Femur (tissue), 1 donor: ENCODE results near the gene KCNN1.
A peak's percentile ranks its signal among the peaks of the same experiment; 100 is the strongest.
"Not testable (repeated sequence)": the region's sequence is repeated elsewhere in the genome, so short reads cannot be mapped to it uniquely, and the experiment has no call there.

ENCODE experiments used
- DNase-seq: peaks from one replicate; pipeline ENCODE4 v3.0.0-alpha.2; 2017

Gene KCNN1

GRCh38 chr19:18001777-18002345 is 35.0 kb downstream of the KCNN1 start:
- DNase-seq, result no peak

- DNase-seq, result no peak
Measured at GRCh38 chr19:18002347-18002850, 35.5 kb downstream of the KCNN1 start.

- DNase-seq, result not testable (repeated sequence)
Measured at GRCh38 chr19:18005750-18006149, 38.8 kb downstream of the KCNN1 start.

DNA sequence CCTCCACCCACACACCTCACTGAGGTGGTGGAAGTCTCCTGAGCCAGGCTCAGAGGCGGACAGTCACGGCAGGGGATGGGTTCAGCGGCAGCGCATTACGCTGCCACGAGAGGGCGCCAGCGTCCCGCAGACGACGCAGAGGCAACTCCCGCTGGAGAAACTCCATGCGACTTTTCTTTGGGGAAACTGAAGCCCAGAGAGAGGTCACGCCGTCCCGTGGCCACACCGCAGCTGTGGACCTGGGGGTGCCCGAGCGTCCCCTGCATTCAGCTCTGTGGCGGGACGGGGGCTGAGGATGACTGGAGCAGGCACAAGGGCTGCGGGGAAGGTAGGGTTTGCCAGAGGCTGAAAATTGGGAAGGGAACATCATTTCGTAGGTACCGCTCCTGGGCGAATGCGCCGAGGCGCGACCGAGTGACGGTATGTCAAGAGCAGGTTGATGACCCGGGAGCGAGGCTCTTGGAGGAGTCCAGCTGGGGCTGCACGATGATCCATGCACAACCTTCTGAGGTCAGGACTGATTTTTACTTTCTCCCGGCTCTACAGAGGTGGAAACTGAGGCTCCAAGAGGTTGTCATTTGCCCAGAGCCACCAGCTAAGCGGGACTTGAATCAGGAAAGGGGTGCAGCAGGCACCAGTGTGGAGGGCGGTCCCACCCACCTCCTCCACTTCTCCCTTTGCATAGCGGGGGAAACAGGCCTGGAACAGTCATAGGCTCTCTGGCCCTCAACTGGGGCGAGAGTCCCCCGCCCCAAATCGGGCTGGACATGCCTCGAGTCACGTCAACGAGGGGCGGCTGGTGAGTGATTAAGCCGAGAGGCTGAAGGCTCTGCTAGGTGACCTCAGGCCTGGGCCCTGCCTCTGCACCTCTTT is 40.4 kb downstream of the KCNN1 start:
- DNase-seq, result peak; percentile 86

- DNase-seq, result peak; percentile 95
Measured at GRCh38 chr19:18007917-18008673, 41.2 kb downstream of the KCNN1 start, which contains the start of gene ARRDC2. TSS of gene ARRDC2 (plus strand) at chr19:18008170. CDS start at chr19:18008311, 141 bp downstream.

- no peak for DNase-seq
Measured at GRCh38 chr19:18008814-18009213, 41.9 kb downstream of the KCNN1 start.

DNA sequence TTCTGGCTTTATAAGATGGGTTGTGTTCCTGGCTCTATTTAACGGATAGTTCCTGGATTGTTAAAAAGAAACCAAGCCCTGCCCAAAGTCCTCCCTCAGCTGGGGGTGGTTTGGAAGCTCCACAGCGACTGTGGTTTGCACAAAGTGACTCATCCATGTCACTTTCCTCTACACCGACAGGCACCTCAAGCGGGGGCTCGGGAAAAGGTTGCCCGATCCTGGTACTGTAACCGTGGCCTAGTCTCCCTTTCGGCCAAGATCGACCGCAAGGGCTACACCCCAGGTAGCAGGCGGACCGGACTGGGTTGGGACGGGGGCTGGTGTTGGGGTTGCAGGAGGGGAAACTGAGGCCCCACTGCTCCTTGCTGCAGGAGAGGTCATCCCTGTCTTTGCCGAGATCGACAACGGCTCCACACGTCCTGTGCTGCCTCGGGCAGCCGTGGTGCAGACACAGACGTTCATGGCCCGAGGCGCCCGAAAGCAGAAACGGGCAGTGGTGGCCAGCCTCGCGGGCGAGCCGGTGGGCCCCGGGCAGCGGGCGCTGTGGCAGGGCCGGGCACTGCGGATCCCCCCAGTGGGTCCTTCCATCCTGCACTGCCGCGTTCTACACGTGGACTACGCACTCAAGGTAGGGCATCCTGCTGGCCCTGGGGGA is 42.6 kb downstream of the KCNN1 start:
- DNase-seq, result no peak

DNA sequence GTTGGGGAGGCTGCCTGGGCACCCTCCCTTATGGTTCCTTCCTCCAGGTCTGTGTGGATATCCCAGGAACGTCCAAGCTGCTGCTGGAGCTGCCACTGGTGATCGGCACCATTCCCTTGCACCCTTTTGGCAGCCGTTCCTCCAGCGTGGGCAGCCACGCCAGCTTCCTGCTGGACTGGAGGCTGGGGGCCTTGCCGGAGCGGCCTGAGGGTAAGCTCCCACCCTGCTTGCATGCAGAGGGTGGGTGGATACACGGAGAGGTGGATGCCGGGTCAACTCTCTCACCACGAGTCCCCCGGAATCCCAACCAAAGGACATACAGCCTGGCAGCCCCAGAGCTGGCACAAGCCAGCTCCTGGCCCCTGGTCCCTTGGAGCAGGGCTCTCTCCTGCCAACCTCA is 43.2 kb downstream of the KCNN1 start:
- no peak for DNase-seq

- no peak for DNase-seq
Measured at GRCh38 chr19:18013210-18014111, 46.6 kb downstream of the KCNN1 start.

- DNase-seq, result no peak
Measured at GRCh38 chr19:18014197-18014596, 47.3 kb downstream of the KCNN1 start.

DNA sequence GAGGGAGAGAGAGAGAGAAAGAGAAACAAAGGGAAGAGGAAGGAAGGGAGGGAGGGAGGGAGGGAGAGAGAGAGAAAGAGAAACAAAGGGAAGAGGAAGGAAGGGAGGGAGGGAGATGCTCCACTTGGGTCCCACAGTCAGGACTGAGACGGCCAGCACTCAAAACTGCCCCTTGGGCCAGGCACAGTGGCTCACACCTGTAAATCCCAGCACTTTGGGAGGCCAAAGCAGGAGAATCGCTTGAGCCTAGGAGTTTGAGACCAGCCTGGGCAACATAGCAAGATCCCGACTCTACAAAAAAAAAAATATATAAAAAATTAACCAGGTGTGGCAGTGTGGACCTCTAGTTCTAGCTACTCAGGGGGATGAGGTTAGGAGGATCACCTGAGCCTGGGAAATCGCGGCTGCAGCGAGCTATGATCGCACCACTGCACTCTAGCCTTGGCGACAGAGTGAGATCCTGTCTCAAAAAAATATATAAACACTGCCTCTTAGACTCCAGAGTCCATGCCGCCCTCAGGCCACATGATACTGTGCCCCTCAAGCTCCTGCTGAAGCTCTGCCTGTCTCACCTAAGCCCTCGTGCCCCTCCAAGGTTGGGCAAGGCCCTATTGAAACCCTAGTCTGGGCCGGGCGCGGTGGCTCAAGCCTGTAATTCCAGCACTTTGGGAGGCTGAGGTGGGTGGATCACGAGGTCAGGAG is 49.5 kb downstream of the KCNN1 start:
- DNase-seq, result no peak

DNA sequence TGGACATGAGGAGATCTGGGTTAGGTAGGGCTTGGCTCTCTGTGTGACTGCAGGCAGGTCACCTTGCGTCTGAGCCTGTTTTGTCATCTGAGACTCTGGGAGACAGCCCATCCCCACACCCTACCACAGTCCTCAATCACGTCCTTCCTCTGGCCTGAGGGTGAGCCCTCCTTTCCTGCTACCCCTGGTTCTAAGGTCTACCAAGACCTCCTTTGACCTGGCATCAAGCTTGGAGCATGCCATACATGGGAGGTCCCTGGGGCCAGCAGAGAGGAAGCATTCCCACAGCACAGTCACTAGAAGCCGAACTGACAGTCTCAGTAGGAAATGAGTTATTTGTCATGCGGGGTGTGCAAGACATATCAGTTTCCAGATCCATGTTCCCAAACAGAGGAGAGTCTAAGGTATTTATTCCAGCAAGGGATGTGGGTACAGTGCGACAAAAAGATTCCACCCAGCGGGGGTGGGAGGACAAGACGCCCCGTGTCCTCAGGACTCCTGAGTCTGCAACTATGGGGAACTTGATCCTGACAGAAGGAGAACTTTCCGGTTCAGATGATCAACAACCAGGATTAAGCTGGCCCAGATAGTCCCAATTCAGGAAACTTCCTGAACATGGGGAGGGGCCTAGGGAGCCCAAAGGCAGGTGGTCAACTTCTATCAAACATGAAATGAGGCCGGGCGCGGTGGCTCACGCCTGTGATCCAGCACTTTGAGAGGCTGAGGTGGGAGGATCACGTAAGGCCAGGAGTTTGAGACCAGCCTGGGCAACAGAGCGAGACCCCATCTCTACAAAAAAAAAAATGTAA is 50.6 kb downstream of the KCNN1 start:
- DNase-seq, result no peak

DNA sequence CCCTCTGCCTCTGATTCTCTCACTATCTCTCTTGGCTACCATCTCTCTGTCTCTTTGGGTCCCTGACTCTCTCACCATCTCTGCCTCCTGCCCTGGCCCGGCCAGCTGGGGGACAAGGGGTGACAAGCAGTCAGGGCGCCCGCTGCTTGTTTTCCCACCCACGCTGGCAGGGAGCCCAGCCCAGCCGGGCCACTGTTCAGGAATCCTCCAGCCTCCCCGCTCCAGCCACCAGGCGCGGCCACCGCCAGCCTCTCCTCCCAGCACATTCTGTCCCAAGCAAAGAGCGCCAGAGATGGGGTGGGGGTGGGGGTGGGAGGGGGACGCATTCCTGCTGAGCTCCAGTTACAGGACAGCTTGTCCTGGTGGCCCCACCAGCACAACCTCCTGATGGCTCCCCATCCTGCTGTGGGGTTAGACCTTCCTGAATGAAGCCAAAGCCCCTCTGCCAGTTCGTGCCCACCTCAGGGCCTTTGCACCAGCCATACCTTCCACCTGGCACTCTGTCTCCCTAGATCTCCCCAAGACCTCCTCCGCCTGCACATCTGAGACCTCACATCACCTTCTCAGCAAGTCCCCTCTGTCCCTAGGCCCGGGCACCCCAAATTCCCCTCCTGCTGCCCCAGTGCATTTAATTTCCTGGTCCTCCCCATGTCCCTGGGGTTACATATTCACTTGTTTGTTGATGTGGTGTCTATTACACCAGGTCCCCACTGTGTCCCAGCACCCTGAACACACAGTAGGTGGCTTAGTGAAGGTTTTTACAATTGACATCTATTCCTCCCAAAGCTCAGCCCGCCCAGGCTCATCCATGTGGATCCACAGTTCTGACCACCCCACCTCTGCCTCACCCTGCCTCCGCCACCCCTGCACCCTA is 53.5 kb downstream of the KCNN1 start:
- peak; percentile 74 for DNase-seq

- DNase-seq, result peak; percentile 78
Measured at GRCh38 chr19:18021121-18021755, 54.3 kb downstream of the KCNN1 start.

DNA sequence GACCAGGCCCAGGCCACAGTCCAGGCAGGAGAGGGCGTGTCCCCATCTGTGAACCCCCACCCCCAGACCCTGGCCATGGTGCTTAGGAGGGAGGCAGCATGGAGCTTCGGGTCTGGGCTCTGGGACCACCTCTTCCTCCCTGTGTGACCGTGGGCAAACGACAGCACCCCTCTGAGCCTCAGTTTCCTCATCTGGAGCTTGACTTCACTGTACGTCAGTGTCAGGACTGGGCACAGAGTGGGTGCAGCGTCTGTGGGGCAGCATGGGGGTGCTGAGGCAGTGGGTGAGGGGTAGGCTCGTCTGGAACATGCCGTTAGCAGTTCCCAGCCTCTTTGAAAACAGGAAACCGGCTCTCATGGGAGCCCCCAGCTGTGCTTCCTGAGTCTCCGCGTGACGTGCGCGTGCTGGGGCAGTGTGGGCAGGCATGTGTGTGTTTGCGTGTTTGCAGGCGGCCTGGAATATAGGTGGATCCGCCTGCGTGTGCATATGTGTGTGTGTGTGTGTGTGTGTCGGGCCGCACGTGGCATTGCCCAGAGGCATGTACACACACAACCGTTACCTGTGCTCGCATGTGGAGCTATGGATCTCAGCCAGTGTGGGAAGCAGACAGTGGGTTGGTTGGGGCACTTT is 56.8 kb downstream of the KCNN1 start:
- peak; percentile 90 for DNase-seq

DNA sequence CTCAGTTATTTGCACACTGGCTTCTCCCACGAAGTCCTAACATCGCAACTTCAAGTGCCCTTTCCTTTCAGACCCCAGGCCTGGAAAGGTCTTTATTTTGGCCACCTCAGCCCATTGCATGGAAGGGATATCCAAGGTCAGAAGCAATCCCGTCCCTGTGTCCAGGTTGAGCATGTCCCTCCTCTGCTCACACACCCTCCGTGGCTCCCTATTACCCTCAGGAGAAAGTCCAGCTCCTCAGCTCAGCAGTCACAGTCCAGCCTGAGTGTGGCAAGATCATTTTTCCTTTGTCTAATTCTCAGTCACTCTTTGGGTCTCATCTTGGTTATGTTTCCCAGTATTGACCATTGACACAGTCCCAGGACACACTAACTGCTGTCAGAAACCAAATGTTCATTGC is 60.2 kb downstream of the KCNN1 start:
- no peak for DNase-seq

GRCh38 chr19:18029617-18030338 is 62.9 kb downstream of the KCNN1 start:
- DNase-seq, result peak; percentile 40
